Panc1 (cell line): Measurements from ENCODE around the gene AMZ1. TPM values are rescaled to one million over a fixed set of nuclear protein-coding genes. Genes with fewer than 3 reads are reported as not detected.

Source experiments
- ATAC-seq: fragments of 200-7000 bp; cut with Tn5 transposase; 2 replicates; pipeline ENCODE4 v1.9.1; 2020; ENCODE audit warnings: mild to moderate bottlenecking, moderate library complexity
- BruUV-seq: library from RNA; stranded (reverse); fragments of 400-500 nt; replicated peaks from 2 replicates; lab custom pipeline; 2021; lab: Mats Ljungman, UMichigan
- CTCF ChIA-PET: fragments of 300-600 bp; sonication (Branson Sonifier 250); formaldehyde crosslinking; loops from one replicate; lab custom pipeline; 2022; ENCODE audit warnings: antibody characterized with exemption; lab: Charles Lee
- POLR2A ChIA-PET: fragments of 300-600 bp; sonication (Branson Sonifier 250); formaldehyde crosslinking; loops from one replicate; lab custom pipeline; 2022; ENCODE audit warnings: antibody characterized with exemption; lab: Charles Lee
- DNase-seq: peaks from one replicate; pipeline ENCODE4 v3.0.0-alpha.2; 2010; ENCODE audit warnings: low read depth, low spot score
- H3K27ac ChIP-seq: 2 replicates; pipeline ENCODE4 v1.5.1; 2011; ENCODE audit warnings: mild to moderate bottlenecking, low read length, inconsistent platforms
- H3K27me3 ChIP-seq: fragments of 200-500 bp; sonication (Bioruptor generic); 2 replicates; pipeline ENCODE4 v1.6.0; 2014; ENCODE audit warnings: low read length, inconsistent platforms; ENCODE audit not compliant: control insufficient read depth, insufficient read depth
- H3K36me3 ChIP-seq: fragments of 200-500 bp; sonication (Bioruptor generic); 2 replicates; pipeline ENCODE4 v1.5.1; 2014; ENCODE audit warnings: inconsistent platforms, mild to moderate bottlenecking, low read length, moderate library complexity; ENCODE audit not compliant: control insufficient read depth, insufficient read depth
- H3K4me1 ChIP-seq: 2 replicates; pipeline ENCODE4 v1.5.1; 2011; ENCODE audit warnings: inconsistent platforms, mild to moderate bottlenecking, low read length, moderate library complexity; ENCODE audit not compliant: control insufficient read depth, insufficient read depth
- H3K4me3 ChIP-seq, 2 experiments: 2 replicates each; pipeline ENCODE4 v1.5.1; 2011 to 2012; ENCODE audit warnings: low read depth in 2 of 2, low read length in 2 of 2, mild to moderate bottlenecking in 2 of 2, inconsistent platforms in 1 of 2, moderate library complexity in 1 of 2
- H3K9me3 ChIP-seq: fragments of 200-500 bp; sonication (Bioruptor generic); 2 replicates; pipeline ENCODE4 v1.5.1; 2014; ENCODE audit warnings: low read depth, mild to moderate bottlenecking, inconsistent platforms, low read length, moderate library complexity; ENCODE audit not compliant: control insufficient read depth, insufficient read depth
- CTCF ChIP-seq: fragments of 450-650 bp; IDR thresholded peaks from 2 replicates; pipeline ENCODE4 v1.5.1; 2017; ENCODE audit warnings: mild to moderate bottlenecking
- POLR2AphosphoS5 ChIP-seq: IDR thresholded peaks from 2 replicates; pipeline ENCODE4 v1.6.1; 2012; ENCODE audit warnings: mild to moderate bottlenecking, low read depth, low read length, moderate library complexity
- REST ChIP-seq, 2 experiments: IDR thresholded peaks; 2 replicates each; pipeline ENCODE4 v1.6.1; 2011 to 2012; ENCODE audit warnings: low read depth in 2 of 2, control low read depth in 1 of 2, low read length in 1 of 2, mild to moderate bottlenecking in 1 of 2, moderate library complexity in 1 of 2; ENCODE audit not compliant: insufficient read depth in 1 of 2
- SIN3A ChIP-seq: IDR thresholded peaks from 2 replicates; pipeline ENCODE4 v1.6.1; 2012; ENCODE audit warnings: low read depth, mild to moderate bottlenecking, low read length, moderate library complexity, borderline replicate concordance; ENCODE audit not compliant: insufficient read depth
- TCF7L2 ChIP-seq: IDR thresholded peaks from 2 replicates; pipeline ENCODE4 v1.6.1; 2011; ENCODE audit warnings: mild to moderate bottlenecking, low read depth, low read length, inconsistent platforms
- in situ Hi-C: cut with HindIII; loops from 2 replicates; pipeline ENCODE4 v1.10.0; 2016; ENCODE audit warnings: low sequenced_read_pairs, low pct_unique_long_range_greater_than_20kb
- intact Hi-C: fragments of 100-400 bp; cut with micrococcal nuclease; formaldehyde crosslinking; loops from one replicate; pipeline ENCODE4 v1.10.0; 2022; ENCODE audit not compliant: unreplicated experiment
- total RNA-seq: library from RNA; stranded (reverse); gene quantifications from one replicate; pipeline ENCODE4 v1.2.1, GENCODE V29; 2021; ENCODE audit not compliant: unreplicated experiment

AMZ1 gene
- total RNA-seq, 1 experiment from 2014 or later, result 0.57 TPM

- no peak overlapping the region for H3K4me3 ChIP-seq
- peak overlapping the region; percentile 11 for H3K27ac ChIP-seq
- ChIA-PET POLR2A (no interaction called here), CTCF (no interaction called here)
- H3K4me1 ChIP-seq, result peaks cover 23% of the 10 kb centered on the region
- in situ Hi-C loops, result no loop called here
- no TSS peak for BruUV-seq
- H3K27me3 ChIP-seq, result no peaks in the 10 kb centered on the region
- intact Hi-C loops, result no loop called here
- ATAC-seq (peak; percentile 40), DNase-seq (no peak)
- no peak for TF ChIP-seq TCF7L2
- TF ChIP-seq POLR2AphosphoS5, result no peak
- TF ChIP-seq SIN3A, result no peak
- TF ChIP-seq REST (IDR thresholded peaks at IDR 0.05; ENCODE audit: insufficient read depth in 1 of 2, low read depth in 2 of 2, low read length in 1 of 2), result no peak
- TF ChIP-seq CTCF, result no peak
- H3K36me3 ChIP-seq, result no peaks in the 10 kb centered on the region; the same call in 1 of the 2 replicates
- no peaks in the 10 kb centered on the region for H3K9me3 ChIP-seq
Observed at GRCh38 chr7:2663121-2663886, 24.7 kb upstream of the AMZ1 start.

GRCh38 chr7:2663960-2664359 lies 24.0 kb upstream of the AMZ1 start:
- intact Hi-C loops, result no loop called here
- Histone ChIP-seq H3K36me3 (no peaks in the 10 kb centered on the region; the same call in 1 of the 2 replicates), H3K4me3 (no peak overlapping the region), H3K9me3 (no peaks in the 10 kb centered on the region), H3K27me3 (no peaks in the 10 kb centered on the region), H3K4me1 (peaks cover 23% of the 10 kb centered on the region), H3K27ac (peak overlapping the region; percentile 11)
- in situ Hi-C loops, result no loop called here
- TF ChIP-seq SIN3A (no peak), CTCF (no peak), POLR2AphosphoS5 (peak; percentile 18; the same call in 1 of the 2 replicates)
- DNase-seq (no peak), ATAC-seq (no peak)
- no TSS peak for BruUV-seq
- ChIA-PET POLR2A (interaction anchor here (0.6 to 0.7 kb wide), 2 partner anchors 30 to 51 kb away, joined by 3 to 6 read pairs; no protein-coding TSS in a partner anchor), CTCF (no interaction called here)
